Esophagus (tissue), 2 donors: ENCODE results near the gene HES6. TPM values are rescaled to one million over a fixed set of nuclear protein-coding genes. Genes with fewer than 3 reads are reported as not detected.
A peak's percentile ranks its signal among the peaks of the same experiment; 100 is the strongest.

Source experiments
- H3K27ac ChIP-seq, 2 donors: one replicate each; pipeline ENCODE4 v1.5.1; 2013; ENCODE audit warnings: low read depth in 2 of 2, mild to moderate bottlenecking in 2 of 2, inconsistent platforms in 1 of 2, low read length in 1 of 2, moderate library complexity in 1 of 2
- H3K27me3 ChIP-seq, 2 donors: one replicate each; pipeline ENCODE4 v1.6.1; 2013; ENCODE audit warnings: low read length in 2 of 2, control low read depth in 1 of 2, mild to moderate bottlenecking in 1 of 2; ENCODE audit not compliant: insufficient read depth in 2 of 2, control insufficient read depth in 1 of 2
- H3K36me3 ChIP-seq, 2 donors: one replicate each; pipeline ENCODE4 v1.6.1; 2013; ENCODE audit warnings: low read length in 1 of 2; ENCODE audit not compliant: control insufficient read depth in 2 of 2, insufficient read depth in 2 of 2
- H3K4me1 ChIP-seq, 2 donors: one replicate each; pipeline ENCODE4 v1.6.1; 2013; ENCODE audit warnings: low read length in 1 of 2; ENCODE audit not compliant: control insufficient read depth in 2 of 2, insufficient read depth in 2 of 2
- H3K4me3 ChIP-seq, 2 donors: one replicate each; pipeline ENCODE4 v1.5.1; 2013; ENCODE audit warnings: low read length in 2 of 2, mild to moderate bottlenecking in 2 of 2, low read depth in 1 of 2, moderate library complexity in 1 of 2
- H3K9me3 ChIP-seq, 2 donors: one replicate each; pipeline ENCODE4 v1.6.1; 2013; ENCODE audit warnings: mild to moderate bottlenecking in 2 of 2, low read depth in 1 of 2, low read length in 1 of 2, moderate library complexity in 1 of 2; ENCODE audit not compliant: control insufficient read depth in 2 of 2, insufficient read depth in 1 of 2
- WGBS, 2 donors: extraction: QIAGEN DNeasy Blood & Tissue Kit; methylation state at CpG; one replicate each; pipeline ENCODE4 v1.1.7; 2013; 5-methylcytosine and 5-hydroxymethylcytosine counted together
- polyA plus RNA-seq, 2 donors: library from polyadenylated mRNA; stranded (reverse); fragments of 200-250 nt; gene quantifications; one replicate each; pipeline ENCODE4 v1.2.3, GENCODE V29; 2013
- donor health status: healthy with polysubstance abuse.
- donor health status: Bipolar disorder and iron deficiency.

HES6 gene
- polyA plus RNA-seq, 2 donors, result 2.5 to 3.0 TPM

- H3K9me3 ChIP-seq, result no peaks in the 10 kb centered on the region
- H3K4me1 ChIP-seq, result peaks cover 0 to 11% of the 10 kb centered on the region in 2 donors
- H3K36me3 ChIP-seq, result peaks cover 0 to 20% of the 10 kb centered on the region in 2 donors
- H3K27me3 ChIP-seq, result no peaks in the 10 kb centered on the region
- no peak overlapping the region for H3K4me3 ChIP-seq
- no peak overlapping the region for H3K27ac ChIP-seq
- 87 to 89% methylated on average over 5 of the region's 5 CpGs for WGBS, 2 donors
Measured at GRCh38 chr2:238244151-238244550, 4.3 kb upstream of the HES6 start.

GRCh38 chr2:238243496-238244076, 3.7 kb upstream of the HES6 start:
- H3K27ac ChIP-seq, result no peak overlapping the region
- H3K36me3 ChIP-seq, result peaks cover 0 to 18% of the 10 kb centered on the region in 2 donors
- peaks cover 0 to 14% of the 10 kb centered on the region in 2 donors for H3K4me1 ChIP-seq
- 83% methylated on average over 10 of the region's 10 CpGs for WGBS, 2 donors
- H3K27me3 ChIP-seq, result no peaks in the 10 kb centered on the region
- H3K9me3 ChIP-seq, result peaks cover 0 to 3% of the 10 kb centered on the region in 2 donors
- H3K4me3 ChIP-seq, result no peak overlapping the region

- H3K27me3 ChIP-seq, result no peaks in the 10 kb centered on the region
- H3K4me1 ChIP-seq, result peaks cover 0 to 14% of the 10 kb centered on the region in 2 donors
- H3K9me3 ChIP-seq, result peaks cover 0 to 3% of the 10 kb centered on the region in 2 donors
- no peak overlapping the region for H3K27ac ChIP-seq
- no peak overlapping the region for H3K4me3 ChIP-seq
- WGBS, 2 donors, result 58 to 60% methylated on average over 7 of the region's 7 CpGs
- peaks cover 0 to 15% of the 10 kb centered on the region in 2 donors for H3K36me3 ChIP-seq
Measured at GRCh38 chr2:238242731-238243495, 3.1 kb upstream of the HES6 start.

- H3K36me3 ChIP-seq, result peaks cover 0 to 7% of the 10 kb centered on the region in 2 donors
- WGBS, 2 donors, result 80 to 81% methylated on average over 2 of the region's 2 CpGs
- peaks cover 0 to 3% of the 10 kb centered on the region in 2 donors for H3K9me3 ChIP-seq
- H3K4me1 ChIP-seq, result peaks cover 0 to 14% of the 10 kb centered on the region in 2 donors
- H3K27ac ChIP-seq, result no peak overlapping the region
- no peaks in the 10 kb centered on the region for H3K27me3 ChIP-seq
- no peak overlapping the region for H3K4me3 ChIP-seq
Measured at GRCh38 chr2:238241970-238242369, 2.1 kb upstream of the HES6 start.

- peaks cover 0 to 14% of the 10 kb centered on the region in 2 donors for H3K4me1 ChIP-seq
- peaks cover 0 to 3% of the 10 kb centered on the region in 2 donors for H3K9me3 ChIP-seq
- no peak overlapping the region for H3K27ac ChIP-seq
- H3K27me3 ChIP-seq, result no peaks in the 10 kb centered on the region
- peak overlapping the region in 1 of 2 donors; percentile 69 for H3K4me3 ChIP-seq
- 14 to 15% methylated on average over 54 to 71 of the region's 71 CpGs for WGBS, 2 donors
- H3K36me3 ChIP-seq, result peaks cover 0 to 7% of the 10 kb centered on the region in 2 donors
Measured at GRCh38 chr2:238240757-238241711, 1.2 kb upstream of the HES6 start.

- no peaks in the 10 kb centered on the region for H3K27me3 ChIP-seq
- H3K27ac ChIP-seq, result peak overlapping the region in 1 of 2 donors; percentile 35
- peaks cover 0 to 4% of the 10 kb centered on the region in 2 donors for H3K36me3 ChIP-seq
- peaks cover 0 to 3% of the 10 kb centered on the region in 2 donors for H3K9me3 ChIP-seq
- 0 to 1% methylated on average over 22 to 43 of the region's 43 CpGs for WGBS, 2 donors
- H3K4me1 ChIP-seq, result peaks cover 0 to 14% of the 10 kb centered on the region in 2 donors
- peak overlapping the region; percentile 67 to 69 for H3K4me3 ChIP-seq
Measured at GRCh38 chr2:238239543-238239862, 335 bp downstream of the HES6 start.

GRCh38 chr2:238238766-238239542, 884 bp downstream of the HES6 start:
- 23 to 28% methylated on average over 55 to 75 of the region's 75 CpGs for WGBS, 2 donors
- Histone ChIP-seq H3K9me3 (peaks cover 0 to 3% of the 10 kb centered on the region in 2 donors), H3K27ac (no peak overlapping the region), H3K36me3 (peaks cover 0 to 4% of the 10 kb centered on the region in 2 donors), H3K4me1 (peaks cover 0 to 14% of the 10 kb centered on the region in 2 donors), H3K27me3 (no peaks in the 10 kb centered on the region), H3K4me3 (peak overlapping the region; percentile 67 to 69)

GRCh38 chr2:238238311-238238765, 1.5 kb downstream of the HES6 start:
- H3K27me3 ChIP-seq, result no peaks in the 10 kb centered on the region
- H3K9me3 ChIP-seq, result peaks cover 0 to 3% of the 10 kb centered on the region in 2 donors
- WGBS, 2 donors, result 84 to 85% methylated on average over 5 of the region's 5 CpGs
- H3K4me1 ChIP-seq, result peaks cover 0 to 14% of the 10 kb centered on the region in 2 donors
- no peak overlapping the region for H3K27ac ChIP-seq
- peaks cover 0 to under 1% of the 10 kb centered on the region in 2 donors for H3K36me3 ChIP-seq
- no peak overlapping the region for H3K4me3 ChIP-seq
